ENCODE data around the gene MYO3B.

Gene MYO3B

GRCh38 chr2:170503563-170503962 lies 325.6 kb downstream of the MYO3B start:
- no peak for DNase-seq (ENCODE audit: low read depth)
- H3K4me3 ChIP-seq (ENCODE audit: low read depth, low read length) = no peak overlapping the region
- TF ChIP-seq, protein P1, sequence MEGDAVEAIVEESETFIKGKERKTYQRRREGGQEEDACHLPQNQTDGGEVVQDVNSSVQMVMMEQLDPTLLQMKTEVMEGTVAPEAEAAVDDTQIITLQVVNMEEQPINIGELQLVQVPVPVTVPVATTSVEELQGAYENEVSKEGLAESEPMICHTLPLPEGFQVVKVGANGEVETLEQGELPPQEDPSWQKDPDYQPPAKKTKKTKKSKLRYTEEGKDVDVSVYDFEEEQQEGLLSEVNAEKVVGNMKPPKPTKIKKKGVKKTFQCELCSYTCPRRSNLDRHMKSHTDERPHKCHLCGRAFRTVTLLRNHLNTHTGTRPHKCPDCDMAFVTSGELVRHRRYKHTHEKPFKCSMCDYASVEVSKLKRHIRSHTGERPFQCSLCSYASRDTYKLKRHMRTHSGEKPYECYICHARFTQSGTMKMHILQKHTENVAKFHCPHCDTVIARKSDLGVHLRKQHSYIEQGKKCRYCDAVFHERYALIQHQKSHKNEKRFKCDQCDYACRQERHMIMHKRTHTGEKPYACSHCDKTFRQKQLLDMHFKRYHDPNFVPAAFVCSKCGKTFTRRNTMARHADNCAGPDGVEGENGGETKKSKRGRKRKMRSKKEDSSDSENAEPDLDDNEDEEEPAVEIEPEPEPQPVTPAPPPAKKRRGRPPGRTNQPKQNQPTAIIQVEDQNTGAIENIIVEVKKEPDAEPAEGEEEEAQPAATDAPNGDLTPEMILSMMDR (IDR thresholded peaks at IDR 0.05; ENCODE audit: control insufficient read depth, extremely low read depth, insufficient read depth) = no peak

- TF ChIP-seq, protein P1 (IDR thresholded peaks at IDR 0.05; ENCODE audit: control insufficient read depth, extremely low read depth, insufficient read depth) = no peak
- no peak overlapping the region for H3K4me3 ChIP-seq (ENCODE audit: low read depth, low read length)
- DNase-seq (ENCODE audit: low read depth) = no peak
Observed at GRCh38 chr2:170503971-170504809, 326.2 kb downstream of the MYO3B start.

- no peak for DNase-seq (ENCODE audit: low read depth)
- H3K4me3 ChIP-seq (ENCODE audit: low read depth, low read length) = no peak overlapping the region
- TF ChIP-seq, protein P1 (IDR thresholded peaks at IDR 0.05; ENCODE audit: control insufficient read depth, extremely low read depth, insufficient read depth) = no peak
Observed at GRCh38 chr2:170504810-170505145, 326.8 kb downstream of the MYO3B start.

GRCh38 chr2:170505631-170506275 lies 327.8 kb downstream of the MYO3B start:
- H3K4me3 ChIP-seq (ENCODE audit: low read depth, low read length) = no peak overlapping the region
- DNase-seq (ENCODE audit: low read depth) = no peak
- TF ChIP-seq, protein P1 (IDR thresholded peaks at IDR 0.05; ENCODE audit: control insufficient read depth, extremely low read depth, insufficient read depth) = no peak

DNA sequence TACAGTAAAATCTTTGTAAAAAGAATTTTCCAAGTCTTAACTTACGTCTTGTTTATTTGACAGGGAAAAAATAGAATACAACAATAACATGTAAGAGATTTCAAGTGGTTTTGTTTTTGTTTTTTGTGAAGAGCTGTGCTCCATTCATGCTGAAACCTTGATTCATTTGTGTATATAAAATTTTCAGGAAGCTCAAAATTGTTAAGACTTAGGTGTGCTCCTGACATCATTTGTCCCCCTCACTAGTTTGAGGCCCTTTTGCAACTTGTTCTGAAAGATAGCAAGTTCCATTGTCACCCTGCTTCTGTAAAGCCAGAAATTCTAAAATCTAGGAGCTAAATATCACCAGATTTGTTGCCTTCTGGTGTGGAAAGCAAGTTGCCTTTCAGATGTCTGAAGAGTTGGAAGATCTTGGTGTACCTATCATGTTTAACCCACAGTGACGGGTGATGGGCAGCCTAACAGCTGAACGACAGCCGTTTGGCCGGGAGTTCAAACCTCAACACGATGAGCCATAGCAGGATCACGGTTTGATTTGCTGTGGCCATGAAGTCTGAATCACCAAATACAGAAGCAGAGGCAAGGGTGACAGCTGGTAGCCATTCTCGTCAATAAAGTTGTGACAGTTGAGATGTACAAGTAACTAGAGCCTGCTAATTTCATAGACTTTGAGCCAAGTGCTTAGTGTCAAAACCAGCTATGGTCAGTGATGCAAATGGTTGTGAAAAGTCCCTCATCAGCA lies 331.7 kb downstream of the MYO3B start:
- no peak for DNase-seq (ENCODE audit: low read depth)
- TF ChIP-seq, protein P1 (IDR thresholded peaks at IDR 0.05; ENCODE audit: control insufficient read depth, extremely low read depth, insufficient read depth) = no peak
- H3K4me3 ChIP-seq (ENCODE audit: low read depth, low read length) = no peak overlapping the region

DNA sequence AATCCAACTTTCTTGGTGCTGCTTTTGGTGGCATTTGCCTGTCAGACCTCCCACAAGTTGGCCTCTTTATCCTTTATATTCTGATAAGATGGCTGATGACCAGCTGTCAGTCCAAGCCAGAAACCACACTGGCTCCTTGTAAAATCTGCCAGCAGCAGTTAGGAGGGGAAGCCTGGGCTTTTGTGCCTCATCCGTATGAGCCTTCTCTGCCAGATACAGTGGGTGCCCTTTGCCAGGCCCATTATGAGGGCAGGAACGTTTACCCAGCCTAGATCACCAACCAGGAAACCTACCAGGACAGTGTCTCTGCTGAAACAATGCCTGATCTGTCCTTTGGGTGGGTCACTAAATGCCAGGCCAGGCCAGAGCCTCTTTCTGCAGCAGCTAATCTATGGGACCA lies 334.3 kb downstream of the MYO3B start:
- TF ChIP-seq, protein P1 (IDR thresholded peaks at IDR 0.05; ENCODE audit: control insufficient read depth, extremely low read depth, insufficient read depth) = no peak
- no peak overlapping the region for H3K4me3 ChIP-seq (ENCODE audit: low read depth, low read length)
- no peak for DNase-seq (ENCODE audit: low read depth)

Data from LNCaP clone FGC (cell line).